GF-D8 (cell line): ENCODE data around the gene PSRC1.

Experiments
- DNase-seq: peaks from one replicate; lab custom pipeline; 2025; lab: John Stamatoyannopoulos, UW

The PSRC1 gene

DNA sequence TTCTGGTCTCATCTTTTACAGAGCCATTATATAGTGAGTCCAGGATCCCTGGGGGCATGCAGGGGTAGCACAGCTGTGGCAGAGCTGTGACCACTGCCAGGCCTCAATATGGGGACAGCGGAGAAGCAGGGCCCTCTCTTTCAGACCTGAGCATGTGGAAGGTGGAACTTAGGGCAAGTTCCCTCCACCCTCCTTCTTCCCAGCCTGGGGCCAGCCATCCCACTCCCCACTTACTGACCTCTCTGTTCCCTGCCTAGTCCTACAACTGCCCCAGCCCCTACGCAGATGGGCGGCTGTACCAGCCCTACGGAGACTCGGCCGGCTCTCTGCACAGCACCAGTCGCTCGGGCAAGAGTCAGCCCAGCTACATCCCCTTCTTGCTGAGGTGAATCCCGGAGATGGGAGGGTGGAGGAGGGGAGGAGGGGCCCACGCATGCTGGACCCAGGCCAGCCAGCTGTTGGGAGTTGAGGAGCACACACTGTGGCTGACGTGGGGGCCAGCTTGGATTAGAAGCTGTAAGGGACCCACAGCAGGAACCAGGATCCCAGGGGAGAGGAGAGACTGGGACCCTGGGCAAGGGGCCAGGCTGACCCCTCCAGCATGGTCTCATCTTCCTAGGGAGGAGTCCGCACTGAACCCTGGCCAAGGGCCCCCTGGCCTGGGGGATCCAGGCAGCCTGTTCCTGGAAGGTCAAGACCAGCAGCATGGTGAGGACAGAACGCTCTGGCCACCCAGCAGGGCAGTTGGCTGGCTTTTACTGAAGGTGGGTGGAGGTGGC lies 10.7 kb downstream of the PSRC1 start:
- no peak for DNase-seq

DNA sequence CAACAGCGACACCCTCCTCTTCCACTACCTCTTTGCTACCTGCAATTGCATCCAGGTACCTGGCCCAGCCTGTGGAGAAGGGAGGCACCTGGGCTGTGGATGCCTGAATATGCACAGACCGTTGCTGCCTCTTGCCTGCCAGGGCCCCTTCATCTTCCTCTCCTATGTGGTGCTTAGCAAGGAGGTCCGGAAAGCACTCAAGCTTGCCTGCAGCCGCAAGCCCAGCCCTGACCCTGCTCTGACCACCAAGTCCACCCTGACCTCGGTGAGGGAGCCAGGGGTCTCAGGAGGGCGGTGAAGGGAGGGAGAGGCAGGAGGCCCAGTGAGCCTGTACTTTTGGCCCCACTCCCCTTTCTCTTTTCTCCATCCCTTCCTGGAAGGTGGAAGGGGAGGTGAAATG lies 11.5 kb downstream of the PSRC1 start:
- no peak for DNase-seq

DNA sequence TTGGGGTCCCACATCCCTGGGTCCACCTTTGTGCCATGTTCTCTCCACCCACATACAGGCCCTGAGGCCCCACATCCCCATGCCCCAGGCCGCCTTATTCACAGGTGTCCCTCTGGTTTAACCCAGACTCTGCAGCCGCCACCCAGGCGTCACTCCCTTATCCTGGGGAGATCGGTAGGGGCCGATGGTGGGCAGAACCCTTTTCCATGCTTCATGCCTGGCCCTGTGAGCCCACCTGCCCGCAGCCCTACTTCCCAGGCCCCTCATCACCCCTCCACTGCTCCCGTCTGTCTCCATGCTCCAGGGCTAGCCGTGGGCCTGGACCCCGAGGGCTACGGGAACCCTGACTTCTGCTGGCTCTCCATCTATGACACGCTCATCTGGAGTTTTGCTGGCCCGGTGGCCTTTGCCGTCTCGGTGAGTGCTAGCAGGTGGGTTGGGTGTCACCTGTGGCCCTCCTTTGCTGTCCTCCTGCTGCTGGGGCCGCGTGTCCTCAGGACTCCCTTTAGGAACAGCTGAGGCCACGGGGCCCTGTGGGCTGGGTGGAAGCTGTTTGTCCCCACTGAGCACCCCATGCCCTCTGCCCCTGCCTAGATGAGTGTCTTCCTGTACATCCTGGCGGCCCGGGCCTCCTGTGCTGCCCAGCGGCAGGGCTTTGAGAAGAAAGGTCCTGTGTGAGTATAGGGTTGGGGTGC lies 12.2 kb downstream of the PSRC1 start:
- no peak for DNase-seq

DNA sequence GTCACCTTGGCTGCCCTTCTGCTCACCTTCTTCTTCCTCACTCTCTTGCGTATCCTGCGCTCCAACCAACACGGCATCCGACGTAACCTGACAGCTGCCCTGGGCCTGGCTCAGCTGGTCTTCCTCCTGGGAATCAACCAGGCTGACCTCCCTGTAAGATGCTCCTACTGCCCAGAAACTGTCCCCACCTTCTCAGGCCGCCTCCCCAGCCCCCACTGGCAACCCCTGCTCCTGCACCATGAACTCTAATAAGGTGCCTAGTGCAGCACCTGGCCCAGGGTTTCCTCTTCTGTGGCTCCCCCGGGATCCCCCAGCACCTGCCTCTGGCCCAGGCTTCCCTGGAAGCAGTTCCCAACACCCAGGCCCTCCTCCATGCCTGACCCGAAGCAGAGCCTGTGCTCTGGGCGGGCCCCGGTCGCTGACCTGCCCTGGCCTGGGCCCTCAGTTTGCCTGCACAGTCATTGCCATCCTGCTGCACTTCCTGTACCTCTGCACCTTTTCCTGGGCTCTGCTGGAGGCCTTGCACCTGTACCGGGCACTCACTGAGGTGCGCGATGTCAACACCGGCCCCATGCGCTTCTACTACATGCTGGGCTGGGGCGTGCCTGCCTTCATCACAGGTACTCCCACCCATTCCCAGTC lies 12.8 kb downstream of the PSRC1 start:
- no peak for DNase-seq

DNA sequence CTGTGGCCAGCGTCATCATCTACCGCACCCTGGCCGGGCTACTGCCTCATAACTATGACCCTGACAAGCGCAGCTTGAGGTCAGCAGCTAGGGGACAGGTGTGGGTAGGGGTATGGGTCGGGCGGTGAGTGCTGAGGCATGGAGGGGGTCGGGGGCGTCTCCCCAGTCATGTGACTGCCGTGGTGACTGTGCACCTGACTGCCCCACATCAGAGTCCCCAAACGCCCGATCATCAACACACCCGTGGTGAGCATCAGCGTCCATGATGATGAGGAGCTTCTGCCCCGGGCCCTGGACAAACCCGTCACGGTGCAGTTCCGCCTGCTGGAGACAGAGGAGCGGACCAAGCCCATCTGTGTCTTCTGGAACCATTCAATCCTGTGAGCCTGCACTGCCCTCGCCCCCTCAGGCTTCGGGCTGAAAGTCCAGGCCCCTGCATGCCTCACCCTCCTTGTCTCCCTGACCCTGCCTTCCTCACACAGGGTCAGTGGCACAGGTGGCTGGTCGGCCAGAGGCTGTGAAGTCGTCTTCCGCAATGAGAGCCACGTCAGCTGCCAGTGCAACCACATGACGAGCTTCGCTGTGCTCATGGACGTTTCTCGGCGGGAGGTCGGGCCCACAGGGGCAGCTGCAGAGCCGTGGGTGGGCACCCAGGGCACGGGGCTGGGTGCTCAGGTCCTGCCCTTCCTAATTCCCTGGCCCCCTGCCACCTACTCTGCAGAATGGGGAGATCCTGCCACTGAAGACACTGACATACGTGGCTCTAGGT lies 13.5 kb downstream of the PSRC1 start:
- DNase-seq = no peak

DNA sequence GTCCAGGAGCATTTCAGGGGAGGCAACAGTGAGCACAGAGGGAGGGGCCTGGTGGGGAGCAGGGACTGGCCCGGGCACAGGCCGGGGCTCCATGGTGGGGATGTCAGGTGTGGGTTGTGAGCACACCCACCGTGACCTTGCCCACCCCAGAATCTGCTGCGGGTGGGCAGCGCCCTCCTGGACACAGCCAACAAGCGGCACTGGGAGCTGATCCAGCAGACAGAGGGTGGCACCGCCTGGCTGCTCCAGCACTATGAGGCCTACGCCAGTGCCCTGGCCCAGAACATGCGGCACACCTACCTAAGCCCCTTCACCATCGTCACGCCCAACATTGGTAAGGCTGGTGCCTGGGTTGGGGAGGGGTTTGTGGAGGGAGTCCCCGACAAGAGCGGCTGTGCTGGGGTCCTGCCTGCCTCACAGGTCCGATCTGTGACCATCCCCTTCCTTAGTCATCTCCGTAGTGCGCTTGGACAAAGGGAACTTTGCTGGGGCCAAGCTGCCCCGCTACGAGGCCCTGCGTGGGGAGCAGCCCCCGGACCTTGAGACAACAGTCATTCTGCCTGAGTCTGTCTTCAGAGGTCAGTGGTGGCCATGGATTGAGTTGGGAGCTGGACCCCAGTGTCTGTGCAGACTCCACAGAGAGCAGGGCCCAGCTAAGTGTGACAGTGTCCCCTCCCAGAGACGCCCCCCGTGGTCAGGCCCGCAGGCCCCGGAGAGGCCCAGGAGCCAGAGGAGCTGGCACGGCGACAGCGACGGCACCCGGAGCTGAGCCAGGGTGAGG lies 14.3 kb downstream of the PSRC1 start:
- no peak for DNase-seq

DNA sequence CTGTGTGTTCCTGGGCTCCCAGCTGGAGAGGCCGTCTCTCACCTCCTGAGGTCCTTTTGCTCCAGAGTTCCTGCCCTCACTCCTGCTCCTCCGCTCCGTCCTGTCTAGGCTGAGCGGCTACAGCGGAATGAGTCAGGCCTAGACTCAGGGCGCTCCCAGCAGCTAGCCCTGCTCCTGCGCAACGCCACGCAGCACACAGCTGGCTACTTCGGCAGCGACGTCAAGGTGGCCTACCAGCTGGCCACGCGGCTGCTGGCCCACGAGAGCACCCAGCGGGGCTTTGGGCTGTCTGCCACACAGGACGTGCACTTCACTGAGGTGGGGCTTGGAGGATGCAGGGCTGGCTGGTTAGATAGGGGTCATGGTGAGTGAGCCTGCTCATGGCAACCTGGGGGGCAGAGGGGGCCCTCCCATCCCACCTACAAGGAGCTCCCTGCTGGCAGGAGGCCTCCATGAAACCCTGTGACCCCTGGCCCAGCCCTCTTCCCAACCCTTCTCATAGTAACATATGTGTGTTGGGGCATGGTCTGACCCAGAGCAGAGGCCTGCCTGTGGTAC lies 15.1 kb downstream of the PSRC1 start:
- DNase-seq = no peak

DNA sequence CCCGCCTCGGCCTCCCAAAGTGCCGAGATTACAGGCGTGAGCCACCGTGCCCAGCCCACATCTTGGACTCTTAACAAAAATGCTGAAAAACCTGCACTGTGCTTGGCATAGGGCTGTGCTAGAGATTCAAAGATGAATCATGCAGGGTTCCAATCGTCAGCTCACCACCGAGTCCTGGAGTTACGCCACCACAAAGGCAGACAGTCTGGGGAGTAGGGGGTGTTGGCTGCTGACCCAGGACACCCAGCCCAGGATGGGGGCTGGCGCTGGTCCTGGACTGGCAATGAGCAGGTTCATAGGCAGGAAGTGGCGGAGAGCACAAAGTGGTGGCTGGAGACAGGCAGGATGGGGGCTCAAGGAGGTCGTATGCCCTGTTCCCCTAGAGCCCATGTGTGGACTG lies 16.0 kb downstream of the PSRC1 start:
- no peak for DNase-seq

DNA sequence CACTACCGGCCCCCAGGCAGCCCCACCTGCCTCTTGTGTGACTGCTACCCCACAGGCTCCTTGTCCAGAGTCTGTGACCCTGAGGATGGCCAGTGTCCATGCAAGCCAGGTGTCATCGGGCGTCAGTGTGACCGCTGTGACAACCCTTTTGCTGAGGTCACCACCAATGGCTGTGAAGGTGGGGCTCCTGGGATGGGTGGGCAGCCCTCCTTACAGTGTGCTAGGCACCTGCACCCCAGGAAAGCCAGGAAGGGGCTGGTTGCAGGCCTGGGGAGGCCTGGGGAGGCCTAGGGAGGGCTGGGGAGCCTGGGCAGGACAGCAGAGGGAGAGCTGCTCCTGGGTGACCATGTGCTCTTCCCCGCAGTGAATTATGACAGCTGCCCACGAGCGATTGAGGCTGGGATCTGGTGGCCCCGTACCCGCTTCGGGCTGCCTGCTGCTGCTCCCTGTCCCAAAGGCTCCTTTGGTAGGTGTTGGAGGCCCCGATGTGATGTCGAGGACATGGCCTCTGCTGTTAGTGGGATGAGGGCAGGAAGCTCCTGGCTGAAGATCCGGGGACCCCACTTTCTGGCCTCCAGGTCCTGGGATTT lies 17.1 kb downstream of the PSRC1 start:
- DNase-seq = no peak

DNA sequence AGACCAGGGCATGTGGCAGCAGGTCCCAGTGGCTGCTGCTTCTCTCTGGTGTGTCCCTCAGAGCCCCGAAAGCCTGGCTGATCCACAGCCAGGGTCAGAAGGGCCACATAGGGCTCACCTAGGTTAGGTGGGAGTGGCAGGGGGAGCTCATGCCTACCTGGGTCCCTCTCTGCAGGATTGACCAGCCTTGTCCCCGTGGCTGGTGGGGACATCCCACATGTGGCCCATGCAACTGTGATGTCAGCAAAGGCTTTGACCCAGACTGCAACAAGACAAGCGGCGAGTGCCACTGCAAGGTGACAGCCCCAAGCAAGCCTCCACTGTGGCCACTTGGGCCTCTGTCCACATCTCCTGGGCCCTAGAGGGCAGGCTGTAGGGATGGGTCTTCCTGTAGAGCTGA lies 17.9 kb downstream of the PSRC1 start:
- DNase-seq = no peak

DNA sequence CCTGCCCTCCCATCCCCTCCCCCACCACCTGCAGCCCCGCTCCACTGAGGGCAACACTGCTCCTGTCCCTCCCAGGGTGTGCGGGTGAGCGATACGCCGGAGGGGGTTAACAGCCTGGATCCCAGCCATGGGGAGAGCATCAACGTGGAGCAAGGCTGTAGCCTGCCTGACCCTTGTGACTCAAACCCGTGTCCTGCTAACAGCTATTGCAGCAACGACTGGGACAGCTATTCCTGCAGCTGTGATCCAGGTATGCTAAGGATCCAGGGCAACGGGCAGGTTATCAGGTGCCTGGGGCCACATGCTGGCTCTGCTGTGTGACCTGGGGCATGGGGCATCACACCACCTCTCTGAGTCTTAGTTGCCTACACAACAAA lies 18.6 kb downstream of the PSRC1 start:
- DNase-seq = no peak

DNA sequence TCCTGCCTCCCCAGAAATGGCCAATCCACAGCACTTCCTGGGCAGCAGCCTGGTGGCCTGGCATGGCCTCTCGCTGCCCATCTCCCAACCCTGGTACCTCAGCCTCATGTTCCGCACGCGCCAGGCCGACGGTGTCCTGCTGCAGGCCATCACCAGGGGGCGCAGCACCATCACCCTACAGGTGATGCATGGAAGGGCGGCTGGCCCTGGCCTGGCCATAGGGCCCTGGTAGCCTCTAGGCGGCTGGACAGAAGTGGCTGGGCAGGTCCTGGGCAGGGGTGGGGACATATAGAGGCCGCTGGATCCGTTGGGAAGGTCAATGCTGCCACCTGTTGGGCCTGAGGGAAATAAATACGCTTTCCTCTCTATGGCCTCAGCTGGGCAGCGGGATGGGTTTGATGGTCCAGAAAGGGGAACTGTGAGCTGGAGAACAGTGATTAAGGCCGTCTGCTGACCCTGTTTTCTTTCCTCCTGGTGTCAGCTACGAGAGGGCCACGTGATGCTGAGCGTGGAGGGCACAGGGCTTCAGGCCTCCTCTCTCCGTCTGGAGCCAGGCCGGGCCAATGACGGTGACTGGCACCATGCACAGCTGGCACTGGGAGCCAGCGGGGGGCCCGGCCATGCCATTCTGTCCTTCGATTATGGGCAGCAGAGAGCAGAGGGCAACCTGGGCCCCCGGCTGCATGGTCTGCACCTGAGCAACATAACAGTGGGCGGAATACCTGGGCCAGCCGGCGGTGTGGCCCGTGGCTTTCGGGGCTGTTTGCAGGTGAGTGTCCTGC lies 19.2 kb downstream of the PSRC1 start:
- no peak for DNase-seq

DNA sequence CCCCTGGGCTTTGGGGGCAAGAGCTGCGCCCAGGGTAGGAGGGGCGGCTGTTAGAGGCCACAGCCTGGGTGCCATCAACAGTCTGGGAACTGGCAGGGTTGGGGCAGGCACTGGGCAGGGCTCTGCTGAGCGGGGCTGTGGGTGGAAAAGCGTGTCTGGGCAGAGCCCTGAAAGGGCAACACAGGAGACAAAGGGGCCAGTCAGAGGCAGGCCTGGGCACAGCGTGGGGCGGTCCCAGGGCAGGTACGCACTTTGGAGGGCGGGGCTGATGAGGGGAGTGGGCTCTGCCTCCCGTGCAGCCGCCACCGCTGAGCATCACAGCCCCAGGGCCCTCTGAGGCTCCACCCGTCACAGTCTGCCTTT lies 19.7 kb downstream of the PSRC1 start:
- DNase-seq = no peak

DNA sequence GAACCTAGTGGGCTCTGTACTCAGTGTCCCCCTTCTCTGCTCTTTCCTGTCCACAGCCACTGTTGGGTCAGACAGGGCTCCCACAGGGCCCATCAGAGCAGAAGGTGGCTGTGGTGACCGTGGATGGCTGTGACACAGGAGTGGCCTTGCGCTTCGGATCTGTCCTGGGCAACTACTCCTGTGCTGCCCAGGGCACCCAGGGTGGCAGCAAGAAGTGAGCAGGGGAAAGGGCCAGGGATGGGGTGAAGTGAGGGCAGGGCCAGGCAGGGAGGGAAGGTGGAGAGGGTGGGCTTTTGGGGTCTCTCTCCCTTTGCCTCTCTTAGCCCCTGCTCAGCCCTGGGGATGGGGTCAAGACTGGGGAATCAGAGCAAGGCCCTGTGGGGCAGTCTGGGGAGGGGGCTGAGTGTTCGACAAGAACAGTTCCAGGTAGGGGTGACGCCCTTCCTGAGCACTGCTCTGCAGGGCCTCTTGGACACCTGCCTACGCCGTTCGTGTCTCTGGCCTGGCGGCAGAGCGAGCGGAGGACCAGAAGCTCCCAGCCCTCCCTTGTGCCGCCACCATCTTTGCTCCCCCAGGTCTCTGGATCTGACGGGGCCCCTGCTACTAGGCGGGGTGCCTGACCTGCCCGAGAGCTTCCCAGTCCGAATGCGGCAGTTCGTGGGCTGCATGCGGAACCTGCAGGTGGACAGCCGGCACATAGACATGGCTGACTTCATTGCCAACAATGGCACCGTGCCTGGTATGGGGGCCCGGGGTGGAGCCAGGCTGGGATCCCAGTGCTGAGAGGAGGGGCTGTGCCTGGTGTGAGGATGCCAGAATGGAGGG lies 20.5 kb downstream of the PSRC1 start:
- DNase-seq = no peak

DNA sequence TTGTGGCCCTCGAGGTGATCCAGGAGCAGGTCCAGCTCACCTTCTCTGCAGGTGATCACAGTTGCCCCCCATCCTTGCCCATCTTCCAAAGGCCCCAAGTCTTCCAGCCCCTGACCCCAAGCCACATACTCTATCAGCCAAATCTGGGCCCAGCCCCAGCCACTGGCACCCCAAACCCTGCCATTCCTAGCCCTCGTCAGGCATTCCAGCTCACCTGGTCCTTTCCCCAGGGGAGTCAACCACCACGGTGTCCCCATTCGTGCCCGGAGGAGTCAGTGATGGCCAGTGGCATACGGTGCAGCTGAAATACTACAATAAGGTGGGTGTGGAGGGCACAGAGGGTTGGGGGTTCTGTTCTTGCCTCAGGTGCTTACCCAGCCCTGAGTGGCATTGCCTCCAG lies 21.4 kb downstream of the PSRC1 start:
- DNase-seq = no peak

DNA sequence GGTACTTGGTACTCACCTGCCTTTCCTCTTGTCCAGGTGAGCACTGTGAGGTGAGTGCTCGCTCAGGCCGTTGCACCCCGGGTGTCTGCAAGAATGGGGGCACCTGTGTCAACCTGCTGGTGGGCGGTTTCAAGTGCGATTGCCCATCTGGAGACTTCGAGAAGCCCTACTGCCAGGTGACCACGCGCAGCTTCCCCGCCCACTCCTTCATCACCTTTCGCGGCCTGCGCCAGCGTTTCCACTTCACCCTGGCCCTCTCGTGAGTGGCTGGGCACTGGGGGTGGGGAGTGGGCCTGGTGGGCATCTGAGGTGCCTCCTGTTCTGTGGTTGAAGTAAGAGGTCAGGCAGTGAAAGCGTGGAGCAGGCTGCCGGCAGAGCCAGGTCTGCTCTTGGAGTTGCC lies 21.9 kb downstream of the PSRC1 start:
- DNase-seq = no peak

DNA sequence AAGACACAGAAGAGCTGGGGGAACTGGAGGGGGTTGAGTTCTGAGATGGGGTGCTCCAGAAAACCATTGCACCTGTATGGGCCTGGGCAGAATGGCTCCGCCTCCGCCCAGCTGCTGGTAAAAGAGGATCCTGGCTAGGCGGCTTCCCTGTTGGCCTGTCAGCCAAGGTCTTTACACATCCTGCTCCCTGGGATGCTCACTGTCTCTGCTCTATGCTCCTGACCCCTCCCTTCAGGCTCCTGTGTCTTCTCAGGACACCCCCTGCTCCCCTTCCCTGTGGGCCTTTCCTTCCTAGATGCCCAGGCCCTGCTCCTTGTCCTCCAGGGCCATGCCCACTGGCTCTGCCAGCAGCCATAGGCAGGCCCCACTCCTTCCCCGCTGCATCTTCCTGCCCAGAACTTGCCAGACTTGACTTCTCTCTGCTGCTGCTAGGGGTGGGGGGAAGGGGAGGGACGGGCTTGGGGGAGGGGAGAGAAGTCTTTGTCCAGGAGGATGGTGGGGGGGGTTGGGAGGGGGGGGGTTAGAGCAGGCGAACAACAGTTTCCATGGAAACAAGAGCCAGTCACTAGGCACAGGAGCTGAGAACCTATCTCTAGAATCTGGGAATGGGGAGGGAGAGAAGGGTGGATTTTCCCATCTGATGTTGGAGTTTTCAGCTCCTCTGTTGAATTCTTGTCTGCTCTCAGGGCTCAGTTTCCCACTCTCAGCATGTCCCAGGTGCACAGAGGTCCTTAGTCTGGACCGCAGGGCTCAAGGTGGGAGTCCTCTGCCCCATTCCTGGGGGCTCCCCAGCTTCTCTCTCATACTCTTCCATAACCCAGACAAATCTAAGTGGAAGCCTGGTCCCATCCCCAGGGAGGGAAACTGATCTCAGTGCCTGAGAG lies 23.0 kb downstream of the PSRC1 start:
- DNase-seq = no peak
